CD4-positive, alpha-beta T cell treated with Interleukin-12 subunit alpha and Interleukin-12 subunit beta, for 1 hour (primary cell): ENCODE measurements around the gene MC3R.

Experiments used
- DNase-seq: peaks from one replicate; pipeline ENCODE4 v3.0.0-alpha.2; 2020

The MC3R gene

DNA sequence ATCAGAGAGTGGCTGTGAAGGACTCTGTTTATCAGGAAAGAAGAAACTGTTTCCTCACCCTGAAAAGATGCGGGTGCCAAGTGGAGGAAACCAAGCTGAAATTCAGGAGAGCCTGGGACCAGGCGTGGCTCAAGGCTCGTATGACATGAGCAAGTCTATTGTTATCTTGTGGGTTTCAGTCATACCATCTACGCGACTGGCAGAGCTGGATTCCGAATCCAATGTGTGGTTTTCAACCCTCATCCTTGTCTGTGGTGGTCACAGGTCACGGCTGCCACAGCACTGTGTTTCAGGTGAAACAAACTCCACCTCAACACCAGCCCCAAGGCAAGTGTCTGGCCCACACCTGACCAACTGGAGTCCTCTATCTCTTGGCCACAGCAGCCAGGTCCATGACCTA lies 9.1 kb downstream of the MC3R start:
- DNase-seq = no peak

DNA sequence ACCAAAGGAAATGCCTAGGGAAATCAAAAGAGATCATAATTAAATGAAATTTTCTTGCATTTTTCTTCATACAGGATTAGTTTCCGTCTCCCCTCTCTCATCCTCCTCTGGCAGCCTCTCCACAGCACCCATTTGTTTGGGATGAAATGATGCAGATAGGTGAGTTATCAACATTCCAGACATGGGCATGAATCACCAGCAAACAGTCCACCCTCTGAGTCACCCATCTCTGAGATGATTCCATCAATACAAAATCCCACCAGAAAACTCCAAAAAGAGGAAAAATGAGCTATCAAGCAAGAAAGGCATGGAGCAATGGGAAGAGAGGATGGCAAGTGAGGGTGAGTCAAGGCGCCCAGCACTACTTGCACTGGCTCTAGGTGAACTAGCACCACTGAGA lies 11.4 kb downstream of the MC3R start:
- no peak for DNase-seq

DNA sequence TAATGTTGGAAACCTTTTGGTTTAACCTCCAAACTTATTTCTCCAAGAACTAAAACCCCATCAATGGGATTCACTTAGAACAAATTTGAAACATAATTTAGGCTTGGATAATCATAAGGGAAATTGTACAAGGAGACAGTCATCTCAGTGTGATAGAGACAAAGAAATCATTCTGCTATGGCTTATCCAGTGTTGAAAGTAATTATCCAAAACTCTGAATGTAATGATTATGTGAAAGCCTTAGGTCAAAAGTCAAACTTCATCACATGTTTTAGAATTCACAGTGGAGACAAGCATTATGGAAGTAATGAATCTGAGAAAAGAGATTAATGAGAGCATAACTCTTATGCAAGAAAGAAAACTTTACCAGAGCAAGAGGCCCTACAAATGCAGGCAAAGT lies 20.0 kb downstream of the MC3R start:
- DNase-seq = no peak

- DNase-seq = no peak
These were observed 23.4 kb downstream of the MC3R start for GRCh38 chr20:56271974-56272373.

GRCh38 chr20:56273491-56273890 lies 25.0 kb downstream of the MC3R start:
- no peak for DNase-seq

GRCh38 chr20:56274156-56274555 lies 25.6 kb downstream of the MC3R start:
- no peak for DNase-seq

DNA sequence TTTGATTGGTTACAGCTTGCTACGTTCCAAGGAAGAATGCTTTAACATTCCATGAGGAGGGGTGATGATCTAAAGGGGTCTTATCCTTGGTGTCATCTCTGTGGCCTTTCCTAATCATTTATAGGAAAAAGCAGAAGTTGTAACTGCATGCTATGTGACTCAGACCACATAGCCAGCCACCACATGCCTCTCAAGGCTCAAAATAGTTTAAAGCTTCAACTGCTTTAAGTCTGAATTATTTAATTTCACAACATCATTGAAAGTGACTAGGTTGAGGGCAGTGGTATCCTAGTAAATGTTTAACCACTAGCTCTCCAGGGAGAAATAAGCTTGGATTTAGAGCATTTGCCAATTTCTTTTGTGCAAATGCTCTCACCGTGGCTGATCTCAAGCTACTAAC lies 29.7 kb downstream of the MC3R start:
- DNase-seq = no peak

DNA sequence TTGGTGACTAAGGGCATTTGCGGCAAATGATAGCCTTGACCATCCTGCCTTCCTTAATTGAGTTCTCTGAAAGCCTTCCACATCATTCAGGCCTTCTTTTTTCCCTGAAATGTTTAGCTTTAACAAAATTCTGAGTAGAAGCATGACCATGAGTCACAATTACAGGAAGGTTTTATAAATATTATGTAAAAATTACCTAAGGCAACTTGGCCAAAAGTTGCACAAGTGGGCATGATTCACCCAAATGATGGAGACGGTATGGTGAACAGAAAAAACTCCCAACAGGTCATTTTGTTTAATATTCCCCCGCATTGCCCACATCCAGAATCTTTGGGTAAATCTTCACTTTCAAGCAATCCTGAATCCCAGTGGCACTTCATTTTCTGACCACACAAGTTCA lies 37.0 kb downstream of the MC3R start:
- no peak for DNase-seq

DNA sequence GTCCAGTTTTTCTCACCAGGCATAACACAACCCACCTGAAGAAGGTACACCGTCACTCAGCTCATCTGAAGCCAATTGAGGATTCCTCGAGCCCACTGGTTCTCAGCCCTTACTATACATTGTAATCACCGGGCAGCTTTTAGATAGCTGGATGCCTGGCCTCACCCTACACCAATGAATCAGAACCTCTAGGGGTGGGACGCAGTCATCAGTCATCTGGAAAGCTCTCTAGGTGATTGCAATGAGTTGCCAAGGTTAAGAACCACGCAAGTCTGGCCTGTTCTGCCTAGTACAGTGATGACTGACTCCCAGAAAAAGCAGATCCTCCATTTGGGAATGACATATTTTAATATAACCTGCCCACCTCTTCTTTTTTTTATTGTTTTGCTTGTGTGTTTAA lies 41.1 kb downstream of the MC3R start:
- DNase-seq = no peak

DNA sequence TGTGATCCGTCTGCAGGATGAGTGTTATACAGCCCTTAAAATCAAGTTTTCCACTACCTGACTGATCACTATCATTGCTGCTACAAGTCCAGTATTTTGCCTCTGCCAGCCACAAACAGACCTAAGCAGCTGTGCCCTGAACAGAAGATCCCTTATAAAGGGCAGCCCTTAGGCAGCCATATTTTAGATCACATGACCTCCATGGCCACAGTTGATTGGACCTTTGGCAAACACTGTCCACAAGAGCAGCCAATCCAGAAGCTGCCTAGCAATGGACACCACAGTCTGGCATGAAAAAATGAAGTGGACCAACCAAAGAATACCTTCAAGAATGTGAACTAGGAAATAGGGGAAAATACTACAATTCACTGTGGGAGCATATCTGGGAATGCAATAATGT lies 50.8 kb downstream of the MC3R start:
- no peak for DNase-seq
